Progenitor cell of endocrine pancreas (in vitro differentiated cells): ENCODE data around the gene IRS1. TPM values are rescaled to one million over a fixed set of nuclear protein-coding genes. Genes with fewer than 3 reads are reported as not detected.

Source experiments
- DNase-seq: peaks from one replicate; pipeline ENCODE4 v3.0.0; 2021; ENCODE audit warnings: low spot score; ENCODE audit not compliant: unreplicated experiment
- H3K27ac Mint-ChIP-seq: 2 replicates; pipeline ENCODE4 v1.8.0; 2021; ENCODE audit warnings: mild to moderate bottlenecking, moderate library complexity, mixed read lengths
- H3K27me3 Mint-ChIP-seq: 2 replicates; pipeline ENCODE4 v1.8.0; 2021; ENCODE audit warnings: mixed read lengths
- H3K36me3 Mint-ChIP-seq: 2 replicates; pipeline ENCODE4 v1.8.0; 2022; ENCODE audit warnings: mixed read lengths; ENCODE audit not compliant: insufficient read depth
- H3K4me1 Mint-ChIP-seq: 2 replicates; pipeline ENCODE4 v1.8.0; 2021; ENCODE audit warnings: low read depth, mixed read lengths
- H3K4me3 Mint-ChIP-seq: 2 replicates; pipeline ENCODE4 v1.8.0; 2021; ENCODE audit warnings: low read depth, mild to moderate bottlenecking, moderate library complexity, mixed read lengths
- H3K9me3 Mint-ChIP-seq: 2 replicates; pipeline ENCODE4 v1.8.0; 2021; ENCODE audit warnings: low read depth, mixed read lengths
- CTCF ChIP-seq: fragments of 200-600 bp; sonication (generic); IDR thresholded peaks from one replicate; pipeline ENCODE4 v1.5.0; 2021; ENCODE audit warnings: antibody characterized with exemption, mild to moderate bottlenecking; ENCODE audit not compliant: unreplicated experiment
- total RNA-seq: library from RNA; stranded (reverse); gene quantifications from 2 replicates; pipeline ENCODE4 v1.2.1, GENCODE V29; 2021

IRS1 gene
- total RNA-seq, 1 donor from 2014 or later = 17.1 TPM

DNA sequence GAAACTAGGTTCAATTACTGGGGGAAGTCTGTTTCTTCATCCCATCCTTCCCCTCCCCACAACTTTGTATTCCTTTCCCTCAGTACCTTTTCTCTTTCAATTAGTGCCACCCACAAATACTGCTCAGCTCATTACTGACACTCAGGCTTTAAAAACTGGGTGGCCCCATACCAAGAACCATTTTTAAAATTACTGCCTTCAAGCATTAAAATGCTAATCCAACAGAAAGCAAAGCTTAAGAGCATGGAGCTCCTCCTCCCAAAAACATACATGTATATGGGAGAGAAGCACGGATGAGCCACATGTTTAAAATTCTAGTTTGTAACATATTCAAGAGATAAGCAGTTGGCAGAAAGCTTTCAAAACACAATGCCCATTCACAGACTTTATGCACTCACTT lies 44.0 kb downstream of the IRS1 start:
- no peak for DNase-seq
- peaks cover 2% of the 10 kb centered on the region for H3K36me3 Mint-ChIP-seq
- H3K27ac Mint-ChIP-seq = no peak overlapping the region
- no peaks in the 10 kb centered on the region for H3K9me3 Mint-ChIP-seq
- no peaks in the 10 kb centered on the region for H3K27me3 Mint-ChIP-seq
- H3K4me3 Mint-ChIP-seq = no peak overlapping the region
- H3K4me1 Mint-ChIP-seq = peaks cover 13% of the 10 kb centered on the region
- TF ChIP-seq CTCF = no peak

DNA sequence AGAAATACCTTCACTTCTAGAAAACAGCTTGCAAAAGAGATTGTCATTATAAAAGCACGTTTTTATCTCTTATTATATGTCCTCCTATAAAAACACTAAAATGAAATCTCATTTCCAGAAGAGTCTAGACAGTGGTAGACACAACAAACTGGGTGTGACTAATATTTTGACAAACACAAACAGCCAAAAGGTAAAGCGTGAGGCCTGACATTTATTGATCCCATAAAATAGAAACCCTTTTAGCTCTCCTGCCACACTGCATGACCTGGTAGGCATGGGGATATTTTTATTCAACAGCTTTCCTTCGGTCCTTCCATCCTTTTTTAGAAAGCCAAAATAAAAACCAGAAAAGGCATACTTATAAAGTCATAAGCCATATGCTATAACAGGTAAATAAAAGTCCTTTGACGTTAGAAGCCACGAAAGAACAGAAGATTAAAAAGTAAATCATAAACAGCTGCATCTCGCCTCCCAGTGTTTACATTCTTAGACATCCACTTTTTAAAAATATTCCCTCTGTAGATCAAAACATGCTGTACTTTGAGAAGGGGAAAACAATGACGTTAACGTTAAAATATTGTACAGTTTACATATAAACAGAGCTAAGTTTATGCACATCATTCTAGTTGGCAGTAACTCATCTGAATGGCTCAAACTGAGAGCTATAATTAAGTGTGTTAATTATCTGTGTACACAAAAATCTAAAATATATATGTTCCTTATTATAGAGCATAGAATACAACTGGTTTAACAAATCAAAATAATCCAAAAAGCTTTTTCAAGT lies 44.6 kb downstream of the IRS1 start:
- no peaks in the 10 kb centered on the region for H3K9me3 Mint-ChIP-seq
- no peak overlapping the region for H3K27ac Mint-ChIP-seq
- no peak for TF ChIP-seq CTCF
- H3K36me3 Mint-ChIP-seq = no peaks in the 10 kb centered on the region
- H3K27me3 Mint-ChIP-seq = no peaks in the 10 kb centered on the region
- H3K4me1 Mint-ChIP-seq = peaks cover 13% of the 10 kb centered on the region
- H3K4me3 Mint-ChIP-seq = no peak overlapping the region
- no peak for DNase-seq

DNA sequence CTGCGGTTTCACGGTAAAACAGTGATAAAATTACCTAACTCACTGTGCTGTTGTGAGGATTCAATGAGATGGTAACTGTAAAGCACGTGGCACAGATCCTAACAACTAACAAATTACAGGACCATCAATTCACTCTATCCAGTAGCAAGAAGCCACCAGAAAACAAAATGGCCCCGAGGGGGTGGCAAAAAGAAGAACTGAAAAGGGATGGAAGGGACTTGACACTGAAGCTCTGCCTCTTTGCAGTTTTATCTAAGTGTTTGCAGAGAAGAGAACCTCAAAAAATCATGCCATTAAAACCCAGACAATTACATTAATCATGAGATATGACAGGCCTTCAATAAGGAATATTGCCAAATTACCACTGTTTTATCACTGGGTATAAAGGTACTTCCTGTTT lies 46.7 kb downstream of the IRS1 start:
- TF ChIP-seq CTCF = no peak
- Mint-ChIP-seq H3K27ac (no peak overlapping the region), H3K27me3 (no peaks in the 10 kb centered on the region)

GRCh38 chr2:226747288-226747687 lies 52.3 kb downstream of the IRS1 start:
- DNase-seq = no peak
- Mint-ChIP-seq H3K4me3 (no peak overlapping the region), H3K4me1 (peaks cover 4% of the 10 kb centered on the region), H3K27ac (no peak overlapping the region), H3K36me3 (peaks cover 13% of the 10 kb centered on the region), H3K9me3 (no peaks in the 10 kb centered on the region), H3K27me3 (no peaks in the 10 kb centered on the region)
- TF ChIP-seq CTCF = no peak

More for the DNA sequence above, 46.7 kb downstream of the IRS1 start:
- Mint-ChIP-seq H3K36me3 (peaks cover 8% of the 10 kb centered on the region), H3K4me3 (no peak overlapping the region), H3K4me1 (peaks cover 13% of the 10 kb centered on the region), H3K9me3 (no peaks in the 10 kb centered on the region)
- no peak for DNase-seq

DNA sequence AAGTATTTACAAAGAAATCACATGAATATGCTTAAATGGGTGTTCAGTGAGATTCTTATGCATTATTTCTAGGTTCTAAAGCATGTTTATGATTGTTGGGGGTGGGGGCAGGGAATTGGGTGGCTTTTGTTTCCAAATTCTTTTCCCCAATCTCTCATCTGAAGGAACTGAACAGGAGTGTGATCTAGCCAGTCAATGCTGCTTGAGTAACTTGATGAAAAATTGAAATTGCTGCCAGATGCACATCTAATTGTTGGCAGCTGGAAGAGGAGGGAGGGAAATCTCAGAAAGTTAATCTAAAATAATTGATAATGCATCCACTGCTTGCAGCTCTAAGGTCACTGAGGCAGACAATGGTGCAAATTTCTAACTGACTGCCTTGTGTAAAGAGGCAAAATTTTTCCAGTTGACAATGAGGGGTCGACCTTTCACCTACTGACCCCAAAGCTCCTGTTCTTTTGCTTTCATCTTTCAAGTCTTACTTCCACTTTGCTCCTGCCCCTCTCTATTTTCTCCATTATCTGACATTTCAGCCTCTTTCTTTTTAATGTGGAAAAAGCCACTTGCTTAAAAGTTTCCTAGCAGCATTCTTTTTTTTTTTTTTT lies 53.3 kb downstream of the IRS1 start:
- H3K27ac Mint-ChIP-seq = no peak overlapping the region
- peaks cover 13% of the 10 kb centered on the region for H3K36me3 Mint-ChIP-seq
- H3K27me3 Mint-ChIP-seq = no peaks in the 10 kb centered on the region
- no peak for DNase-seq
- H3K9me3 Mint-ChIP-seq = no peaks in the 10 kb centered on the region
- TF ChIP-seq CTCF = no peak
- H3K4me3 Mint-ChIP-seq = no peak overlapping the region
- H3K4me1 Mint-ChIP-seq = peaks cover 4% of the 10 kb centered on the region
